GM21786 (cell line): ENCODE results near the gene ICA1.

Experiments
- ATAC-seq: cut with Tn5 transposase; IDR thresholded peaks from one replicate; pipeline ENCODE4 v1.9.1; 2021; ENCODE audit not compliant: unreplicated experiment

Gene ICA1

GRCh38 chr7:8134089-8134733 is 127.8 kb downstream of the ICA1 start:
- peak; percentile 71 for ATAC-seq

- peak; percentile 31 for ATAC-seq
These were observed 128.6 kb downstream of the ICA1 start for GRCh38 chr7:8133188-8133848.

DNA sequence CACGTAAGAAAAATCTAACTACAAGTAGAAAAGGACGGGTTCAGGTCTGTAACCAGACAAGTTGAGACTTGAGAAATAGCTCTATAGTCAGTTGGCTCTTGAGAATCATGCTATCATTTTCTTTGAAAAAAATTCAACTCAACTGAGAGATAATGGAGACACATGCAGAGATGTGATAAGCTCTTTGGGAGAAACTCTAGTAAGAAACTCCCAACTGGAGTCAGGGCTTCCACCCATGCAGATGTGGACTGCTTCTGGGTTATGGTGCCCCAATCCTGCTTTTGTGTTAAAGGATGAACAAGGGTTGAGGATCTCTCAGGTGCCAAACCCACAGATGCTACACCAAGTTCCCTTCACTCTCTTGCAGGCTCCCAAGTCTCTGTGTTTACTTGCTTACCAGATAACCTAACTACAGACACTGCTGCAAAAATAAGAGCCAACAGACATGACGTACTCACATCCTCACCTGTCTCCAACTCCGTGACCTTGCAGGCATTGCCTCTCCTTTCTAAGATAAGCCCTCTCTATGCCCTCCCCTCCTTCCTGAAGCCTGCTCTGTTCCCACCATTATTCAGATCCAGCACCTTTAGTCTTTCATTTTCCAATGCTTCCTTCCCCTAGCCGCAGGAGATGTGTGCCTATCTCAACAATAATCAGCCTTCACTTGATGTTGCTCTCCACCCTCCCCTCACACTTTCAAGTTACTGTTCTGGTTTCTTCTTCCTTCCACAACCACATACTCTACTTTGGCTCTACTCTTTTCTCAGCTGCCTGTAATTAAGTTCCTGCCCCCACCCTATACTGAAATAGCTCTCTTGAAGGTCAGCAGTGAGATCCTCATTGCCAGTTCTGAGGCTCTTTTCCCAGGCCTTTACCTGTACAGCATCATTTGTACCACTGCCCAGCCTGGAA is 130.0 kb downstream of the ICA1 start:
- ATAC-seq = peak; percentile 49

- ATAC-seq = no peak
These were observed 131.3 kb downstream of the ICA1 start for GRCh38 chr7:8130663-8131062.

DNA sequence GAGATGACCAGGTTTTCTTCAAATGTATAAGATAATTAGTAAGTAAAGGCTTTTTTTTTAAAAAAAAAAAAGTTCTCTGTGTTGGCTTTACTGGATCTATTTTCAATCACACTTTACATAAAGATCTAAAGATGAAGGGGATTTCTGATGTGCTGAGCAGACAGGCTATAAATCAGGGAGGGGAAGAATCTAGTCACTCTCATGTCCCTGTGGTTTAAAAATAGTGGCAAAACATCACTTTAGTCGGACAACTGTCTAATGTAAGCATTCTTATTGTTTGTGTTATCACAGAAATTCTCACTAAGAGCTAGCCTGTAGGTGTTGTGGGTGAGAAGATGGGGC is 132.7 kb downstream of the ICA1 start:
- ATAC-seq = no peak

DNA sequence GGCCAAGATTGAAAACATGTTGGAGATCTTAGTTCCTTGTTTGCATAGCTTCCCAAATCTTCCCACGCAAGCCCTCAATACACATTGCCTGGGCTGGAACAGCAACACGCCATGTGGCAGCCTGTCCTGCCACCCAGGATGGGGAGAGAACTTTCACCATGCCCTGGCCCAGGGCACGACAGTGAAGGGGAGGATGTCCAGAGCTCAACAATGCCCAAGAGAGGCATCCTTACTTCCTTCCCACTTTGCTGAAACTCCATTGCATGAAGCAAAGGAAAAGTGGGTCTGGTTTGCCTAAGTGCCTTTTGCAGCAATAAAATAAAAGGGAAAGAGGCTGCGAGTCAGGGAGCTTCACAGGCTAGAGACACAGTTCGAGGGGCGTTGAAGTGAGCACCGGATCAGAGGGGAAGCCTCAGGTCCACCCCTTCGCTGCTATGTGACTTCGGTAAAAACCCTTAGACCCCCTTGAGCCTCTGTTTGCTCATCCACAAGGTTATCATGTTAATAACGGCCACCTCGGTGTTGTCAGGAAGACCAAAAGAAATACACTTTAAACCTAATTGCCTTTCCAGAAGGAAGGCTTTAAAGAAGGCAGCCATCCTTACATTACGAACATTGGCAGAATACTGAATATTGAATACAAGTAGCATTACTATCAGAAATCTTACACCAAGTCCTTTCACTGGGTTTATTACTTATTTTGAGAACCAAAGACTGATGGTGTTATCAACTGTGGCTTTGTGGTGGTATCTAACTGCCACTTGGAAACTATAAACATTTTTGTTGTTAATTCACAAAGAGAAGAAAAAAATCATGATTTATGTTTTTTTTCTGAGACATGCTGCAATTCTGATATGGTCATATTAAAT is 133.3 kb downstream of the ICA1 start:
- no peak for ATAC-seq

GRCh38 chr7:8126601-8127167 is 135.3 kb downstream of the ICA1 start:
- no peak for ATAC-seq

- peak; percentile 73 for ATAC-seq
These were observed 136.1 kb downstream of the ICA1 start for GRCh38 chr7:8125680-8126444.

DNA sequence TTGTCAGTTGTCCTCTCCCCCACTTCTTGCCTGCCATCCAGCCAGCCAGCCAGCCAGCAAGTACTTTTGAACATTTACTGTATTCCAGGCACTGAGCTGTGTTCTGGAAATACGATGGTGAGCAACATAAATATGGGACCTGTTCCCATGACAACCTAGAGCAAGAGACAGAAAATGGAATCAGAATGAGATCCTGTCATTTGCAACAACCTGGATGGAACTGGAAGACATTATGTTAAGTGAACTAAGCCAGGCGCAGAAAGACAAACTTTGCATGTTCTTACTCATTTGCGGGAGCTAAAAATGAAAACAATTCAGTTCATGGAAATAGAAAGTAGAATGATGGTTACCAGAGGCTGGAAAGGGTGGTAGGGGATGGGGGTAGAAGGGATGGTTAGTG is 140.7 kb downstream of the ICA1 start:
- ATAC-seq = no peak

- ATAC-seq = no peak
These were observed 141.4 kb downstream of the ICA1 start for GRCh38 chr7:8120390-8121058.

GRCh38 chr7:8119262-8119661 is 142.7 kb downstream of the ICA1 start:
- ATAC-seq = no peak

DNA sequence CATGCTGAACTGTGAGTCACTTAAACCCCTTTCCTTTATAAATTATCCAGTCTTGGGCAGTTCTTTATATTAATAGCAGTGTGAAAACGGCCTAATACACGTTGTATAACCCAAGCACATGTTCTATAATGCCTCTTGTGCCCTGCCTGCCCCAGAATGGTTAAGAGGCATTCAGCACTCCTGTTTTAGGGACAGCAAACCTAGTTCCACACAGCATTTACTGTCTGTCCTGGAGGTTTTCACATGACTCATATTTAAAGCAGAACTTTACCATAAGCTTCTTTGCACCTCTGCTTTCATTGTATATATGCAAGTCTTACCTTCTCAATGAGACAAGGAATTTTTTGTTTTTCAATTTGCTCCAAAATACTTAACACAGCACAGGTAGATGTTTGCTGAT is 144.8 kb downstream of the ICA1 start:
- ATAC-seq = no peak

DNA sequence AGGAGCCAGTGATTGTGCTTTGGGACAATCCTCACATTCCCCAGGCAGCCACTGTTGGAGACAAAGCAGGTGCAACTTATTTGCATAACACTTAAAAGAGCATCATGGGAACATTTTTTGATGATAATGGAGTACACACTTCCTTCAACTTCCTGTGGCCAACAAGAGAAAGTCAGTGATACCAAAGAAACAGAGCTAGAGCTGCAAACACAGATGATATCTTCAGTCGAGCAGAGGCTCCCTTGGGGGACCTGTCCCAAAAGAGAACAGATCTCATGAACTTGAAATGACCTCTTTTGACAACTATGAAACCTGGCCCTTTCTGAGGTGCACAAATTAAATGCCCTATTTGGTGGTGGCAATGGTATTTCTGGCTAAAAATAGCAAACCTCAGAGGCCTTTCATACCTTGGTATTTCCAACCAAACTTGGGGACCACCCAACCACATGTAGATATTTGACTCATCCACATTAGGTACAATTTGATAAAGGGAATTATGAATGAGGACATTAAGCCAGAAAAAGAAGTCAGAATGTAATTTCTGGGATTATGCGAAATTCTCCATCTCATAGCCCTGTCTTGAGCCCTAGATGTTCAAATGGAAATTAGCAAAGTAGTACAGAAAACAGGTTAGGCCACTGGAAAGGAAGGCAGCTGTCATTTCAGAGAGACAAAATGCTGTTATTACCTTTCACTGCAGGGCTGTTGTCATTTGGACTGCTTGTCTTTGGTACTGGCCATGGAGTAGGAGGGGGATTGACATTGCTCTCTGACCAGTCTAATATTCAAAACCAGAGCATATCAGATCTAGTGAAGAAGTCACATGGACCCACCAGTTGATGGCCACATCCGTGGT is 146.2 kb downstream of the ICA1 start:
- ATAC-seq = peak; percentile 95

DNA sequence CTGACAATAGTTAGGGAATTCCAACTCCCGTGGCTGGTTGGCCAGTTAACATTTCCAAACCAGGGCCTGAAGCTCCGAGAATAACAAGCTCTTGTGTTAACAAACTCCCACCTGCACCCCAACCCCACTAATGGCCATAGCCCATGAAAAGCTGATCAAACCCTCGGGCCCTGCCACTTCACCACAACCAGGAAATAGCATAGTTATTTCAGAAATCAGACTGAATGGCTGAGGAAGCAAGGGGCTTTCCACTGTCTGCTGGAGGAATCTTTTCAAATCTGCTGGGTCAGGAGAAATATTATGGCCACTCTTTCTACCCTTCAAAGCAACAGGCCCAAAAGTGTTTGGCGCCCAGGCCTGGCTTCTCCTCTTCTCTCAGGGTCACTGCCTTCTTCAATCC is 147.8 kb downstream of the ICA1 start:
- no peak for ATAC-seq

DNA sequence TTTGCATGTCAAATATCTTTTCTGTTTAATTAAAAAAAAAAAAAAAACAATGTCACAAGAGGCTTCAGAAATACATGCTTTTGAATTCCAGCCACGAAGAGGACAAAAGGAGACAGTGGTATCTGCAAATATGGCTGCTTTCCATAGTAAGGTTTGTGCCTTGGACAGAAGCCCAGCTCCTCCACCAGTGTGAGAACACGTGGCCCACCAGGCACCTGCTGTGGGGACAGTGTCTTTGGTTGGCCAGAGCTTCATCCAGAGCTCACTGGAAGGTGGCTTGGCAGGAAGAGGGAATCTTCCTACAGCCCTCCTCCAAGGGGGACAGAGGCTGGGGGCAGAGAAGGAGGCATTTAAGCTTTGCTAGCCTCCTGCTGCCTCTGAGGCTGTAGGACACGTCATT is 148.8 kb downstream of the ICA1 start:
- ATAC-seq = no peak

DNA sequence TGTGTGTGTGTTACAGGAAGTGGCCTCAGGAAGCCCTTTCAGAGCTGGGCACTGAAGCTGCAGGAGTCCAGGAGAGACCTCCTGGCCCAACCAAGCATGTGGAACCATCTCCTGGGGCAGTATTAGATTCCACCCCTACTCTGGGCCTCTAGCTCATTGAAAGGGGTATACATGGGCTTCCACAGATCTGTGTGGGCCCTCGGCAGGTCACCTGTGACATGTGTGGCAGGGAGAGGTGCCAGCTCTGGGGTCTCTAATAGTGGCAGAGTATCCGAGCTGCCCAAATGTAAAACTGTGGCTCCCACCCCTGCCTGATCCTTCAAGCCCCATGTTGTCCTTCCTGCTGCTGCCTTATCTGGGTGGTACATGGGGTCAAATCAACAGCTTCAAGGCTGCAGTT is 149.3 kb downstream of the ICA1 start:
- no peak for ATAC-seq

- no peak for ATAC-seq
These were observed 150.5 kb downstream of the ICA1 start for GRCh38 chr7:8111282-8111960.
